ENCODE measurements around the gene CAMK4. TPM values are rescaled to one million over a fixed set of nuclear protein-coding genes. Genes with fewer than 3 reads are reported as not detected.

CAMK4 gene
- total RNA-seq, 1 experiment from 2014 or later = 6.3 TPM

GRCh38 chr5:111215971-111216370 is 8.2 kb upstream of the CAMK4 start:
- H2BK20ac ChIP-seq (ENCODE audit: low read depth, low read length, poor library complexity, severe bottlenecking) = no peak overlapping the region

More at GRCh38 chr5:111215971-111216370, 8.2 kb upstream of the CAMK4 start:
- Mint-ChIP-seq H3K9me3 (no peaks in the 10 kb centered on the region), H3K36me3 (ENCODE audit: insufficient read depth in 1 of 3, low read depth in 3 of 3) (no peaks in the 10 kb centered on the region), H3K27ac (no peak overlapping the region), H3K27me3 (ENCODE audit: low read depth) (no peaks in the 10 kb centered on the region), H3K4me3 (no peak overlapping the region), H3K4me1 (peaks cover 21 to 26% of the 10 kb centered on the region in 2 experiments)
- no peak for TF ChIP-seq CTCF (conservative IDR thresholded peaks at IDR 0.05)
- H3K27me3 ChIP-seq (ENCODE audit: insufficient read depth, low read length) = no peaks in the 10 kb centered on the region
- no peak overlapping the region for H2BK15ac ChIP-seq (ENCODE audit: low read depth, low read length)
- no peak overlapping the region for H3K18ac ChIP-seq (ENCODE audit: insufficient read length, low read depth, low read length)
- no peaks in the 10 kb centered on the region for H3K79me2 ChIP-seq (ENCODE audit: insufficient read depth, low read length)
- H2BK5ac ChIP-seq (ENCODE audit: insufficient read length, low read length) = no peak overlapping the region
- no peak overlapping the region for H2AK5ac ChIP-seq (ENCODE audit: insufficient read length, low read length)
- no peak overlapping the region for H3K9ac ChIP-seq (ENCODE audit: extremely low read depth, insufficient read length, low read length)
- no peak overlapping the region for H3K56ac ChIP-seq (ENCODE audit: insufficient read length, low read depth, low read length)
- H3K23ac ChIP-seq (ENCODE audit: insufficient read length, low read depth, low read length) = no peak overlapping the region
- H4K91ac ChIP-seq (ENCODE audit: insufficient read length, low read depth, low read length) = no peak overlapping the region
- no peaks in the 10 kb centered on the region for H4K20me1 ChIP-seq (ENCODE audit: control insufficient read depth, insufficient read depth, insufficient read length)
- no peaks in the 10 kb centered on the region for H3K79me1 ChIP-seq (ENCODE audit: insufficient read depth, low read depth, low read length, poor library complexity, severe bottlenecking)
- H3K9me3 ChIP-seq (ENCODE audit: control insufficient read depth, low read depth, low read length) = no peaks in the 10 kb centered on the region
- H3K14ac ChIP-seq (ENCODE audit: insufficient read depth, low read length) = no peak overlapping the region
- no peak overlapping the region for H3T11ph ChIP-seq (ENCODE audit: low read length)
- no peak overlapping the region for H2AFZ ChIP-seq (ENCODE audit: low read length)
- no peak overlapping the region for H3K4me2 ChIP-seq (ENCODE audit: insufficient read depth, insufficient read length, low read length)
- no peak overlapping the region for H4K5ac ChIP-seq (ENCODE audit: insufficient read length, low read depth, low read length)
- WGBS (ENCODE audit: extremely low coverage, insufficient read length, low lambda C conversion rate) = no CpG with 5 or more reads among the region's 2 CpGs
- no peak overlapping the region for H2BK120ac ChIP-seq (ENCODE audit: low read depth, low read length, poor library complexity, severe bottlenecking)
- peaks cover 3% of the 10 kb centered on the region; the same call in 1 of the 2 replicates for H3K4me1 ChIP-seq (ENCODE audit: insufficient read depth, low read length)
- DNase-seq = no peak
- no peak overlapping the region for H4K8ac ChIP-seq (replicated peaks; ENCODE audit: insufficient read length, low read depth, low read length)
- H3K23me2 ChIP-seq (ENCODE audit: insufficient read length, low read depth, low read length, poor library complexity, severe bottlenecking) = no peaks in the 10 kb centered on the region
- H2BK12ac ChIP-seq (ENCODE audit: insufficient read length, low read depth, low read length) = no peak overlapping the region
- no peak overlapping the region for H3K4ac ChIP-seq (ENCODE audit: low read depth, low read length)
- no peak overlapping the region for H3K27ac ChIP-seq (ENCODE audit: insufficient read length, low read depth, low read length)
